Upper lobe of left lung (tissue), 6 donors: ENCODE results near the gene ENG. TPM values are rescaled to one million over a fixed set of nuclear protein-coding genes. Genes with fewer than 3 reads are reported as not detected.

Experiments
- ATAC-seq, 2 donors: fragments of 200-7000 bp; cut with Tn5 transposase; one replicate each; pipeline ENCODE4 v1.9.1; 2022; ENCODE audit warnings: mild to moderate bottlenecking in 2 of 2, moderate library complexity in 2 of 2; ENCODE audit not compliant: low FRiP score in 2 of 2
- DNase-seq, 2 donors: peaks; one replicate each; pipeline ENCODE4 v3.0.0-alpha.2; 2019 to 2020
- H3K27ac ChIP-seq, 4 donors: fragments of 200-600 bp; sonication (generic); one replicate each; pipeline ENCODE4 v1.5.1; 2016 to 2019
- H3K27me3 ChIP-seq, 4 donors: fragments of 200-600 bp; sonication (generic); one replicate each; pipeline ENCODE4 v1.5.1; 2017 to 2019
- H3K36me3 ChIP-seq, 4 donors: fragments of 200-600 bp; sonication (generic); one replicate each; pipeline ENCODE4 v1.5.1; 2016 to 2019
- H3K4me1 ChIP-seq, 4 donors: fragments of 200-600 bp; sonication (generic); one replicate each; pipeline ENCODE4 v1.5.1; 2018 to 2019
- H3K4me3 ChIP-seq, 4 donors: fragments of 200-600 bp; sonication (generic); one replicate each; pipeline ENCODE4 v1.5.1; 2017 to 2019; ENCODE audit warnings: mild to moderate bottlenecking in 2 of 4, moderate library complexity in 1 of 4
- H3K9me3 ChIP-seq, 4 donors: fragments of 200-600 bp; sonication (generic); one replicate each; pipeline ENCODE4 v1.5.1; 2018 to 2019
- EP300 ChIP-seq, 4 donors: sonication (generic); formaldehyde crosslinking; IDR thresholded peaks; one replicate each; pipeline ENCODE4 v1.5.1; 2017; ENCODE audit warnings: antibody characterized with exemption in 4 of 4, control low read depth in 2 of 4
- POLR2A ChIP-seq, 4 donors: fragments of 450-650 bp; IDR thresholded peaks; one replicate each; pipeline ENCODE4 v1.5.1; 2016 to 2017; ENCODE audit warnings: antibody characterized with exemption in 4 of 4, mild to moderate bottlenecking in 2 of 4
- POLR2AphosphoS5 ChIP-seq, 2 donors: sonication (generic); formaldehyde crosslinking; IDR thresholded peaks; one replicate each; pipeline ENCODE4 v1.5.1; 2017; ENCODE audit warnings: antibody characterized with exemption in 2 of 2
- WGBS, 2 donors: methylation state at CpG; one replicate each; pipeline ENCODE4 v1.1.5; 2017 to 2018; 5-methylcytosine and 5-hydroxymethylcytosine counted together
- total RNA-seq, 6 donors: library from RNA; depleted of rRNA in 4 of 6; stranded (reverse); fragments of >200 nt in 4 of 6; gene quantifications; one replicate each; pipeline versions ENCODE4 v1.1.0 to v1.2.1, GENCODE V29; 2016 to 2021
- TF ChIP-seq, protein P1 (sequence below), 6 experiments: fragments of 450-650 bp in 4 of 6; fragments of 200-600 bp in 2 of 6; sonication (generic) in 2 of 6; IDR thresholded peaks; one replicate each; pipeline ENCODE4 v1.5.1; 2016 to 2019; ENCODE audit warnings: antibody characterized with exemption in 6 of 6
- donor health status: DM: no; HTN: no; CAD: no; lungs with moderate emphysema.
- donor health status: DM: no; HTN: yes; CAD: no; lungs with severe emphysema.

Gene ENG
- total RNA-seq, 6 donors from 2014 or later, result 45.7 to 378 (median 178) TPM

GRCh38 chr9:127862075-127863011 is 7.9 kb upstream of the ENG start:
- no peak overlapping the region for H3K4me3 ChIP-seq

DNA sequence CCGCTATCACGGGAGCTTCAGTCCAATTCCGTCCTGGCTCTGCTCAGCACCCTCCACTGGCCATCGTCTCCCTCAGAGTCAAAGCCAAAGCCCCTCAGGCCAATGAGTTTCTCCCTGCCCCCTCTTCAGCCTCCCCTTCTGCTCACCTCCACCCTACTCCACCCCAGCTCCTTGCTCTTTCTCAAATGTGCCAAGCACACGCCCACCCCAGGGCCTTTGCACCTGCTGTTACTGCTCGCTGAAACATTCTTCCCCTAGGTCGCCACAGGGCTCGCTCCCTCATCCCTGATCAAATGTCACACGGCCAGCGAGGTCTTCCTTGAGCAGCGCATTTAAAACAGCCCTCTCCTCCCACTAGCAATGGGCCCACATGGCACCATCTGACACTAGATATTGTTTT is 6.3 kb upstream of the ENG start:
- no peak for TF ChIP-seq POLR2A (IDR thresholded peaks at IDR 0.05)
- no peak for TF ChIP-seq EP300 (IDR thresholded peaks at IDR 0.05)
- TF ChIP-seq POLR2AphosphoS5 (IDR thresholded peaks at IDR 0.05), result no peak
- TF ChIP-seq, protein P1, sequence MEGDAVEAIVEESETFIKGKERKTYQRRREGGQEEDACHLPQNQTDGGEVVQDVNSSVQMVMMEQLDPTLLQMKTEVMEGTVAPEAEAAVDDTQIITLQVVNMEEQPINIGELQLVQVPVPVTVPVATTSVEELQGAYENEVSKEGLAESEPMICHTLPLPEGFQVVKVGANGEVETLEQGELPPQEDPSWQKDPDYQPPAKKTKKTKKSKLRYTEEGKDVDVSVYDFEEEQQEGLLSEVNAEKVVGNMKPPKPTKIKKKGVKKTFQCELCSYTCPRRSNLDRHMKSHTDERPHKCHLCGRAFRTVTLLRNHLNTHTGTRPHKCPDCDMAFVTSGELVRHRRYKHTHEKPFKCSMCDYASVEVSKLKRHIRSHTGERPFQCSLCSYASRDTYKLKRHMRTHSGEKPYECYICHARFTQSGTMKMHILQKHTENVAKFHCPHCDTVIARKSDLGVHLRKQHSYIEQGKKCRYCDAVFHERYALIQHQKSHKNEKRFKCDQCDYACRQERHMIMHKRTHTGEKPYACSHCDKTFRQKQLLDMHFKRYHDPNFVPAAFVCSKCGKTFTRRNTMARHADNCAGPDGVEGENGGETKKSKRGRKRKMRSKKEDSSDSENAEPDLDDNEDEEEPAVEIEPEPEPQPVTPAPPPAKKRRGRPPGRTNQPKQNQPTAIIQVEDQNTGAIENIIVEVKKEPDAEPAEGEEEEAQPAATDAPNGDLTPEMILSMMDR (IDR thresholded peaks at IDR 0.05), result no peak
- H3K4me3 ChIP-seq, result no peak overlapping the region
- DNase-seq (no peak), ATAC-seq (no peak)
- peak overlapping the region; percentile 5 to 91 (median 78) for H3K27ac ChIP-seq
- no peaks in the 10 kb centered on the region for H3K27me3 ChIP-seq
- WGBS, 2 donors, result 94 to 98% methylated on average over 11 of the region's 11 CpGs
- no peaks in the 10 kb centered on the region for H3K36me3 ChIP-seq
- peaks cover 66 to 82% (median 71%) of the 10 kb centered on the region in 4 donors for H3K4me1 ChIP-seq
- H3K9me3 ChIP-seq, result no peaks in the 10 kb centered on the region

More at GRCh38 chr9:127862075-127863011, 7.9 kb upstream of the ENG start:
- DNase-seq (peak; percentile 86 to 93), ATAC-seq (peak; percentile 83 to 89)
- H3K9me3 ChIP-seq, result no peaks in the 10 kb centered on the region
- peaks cover 56 to 74% (median 66%) of the 10 kb centered on the region in 4 donors for H3K4me1 ChIP-seq
- peaks cover 0 to 1% (median under 1%) of the 10 kb centered on the region in 4 donors for H3K36me3 ChIP-seq
- WGBS, 2 donors, result 14 to 41% methylated on average over 16 to 29 of the region's 29 CpGs
- no peaks in the 10 kb centered on the region for H3K27me3 ChIP-seq
- peak overlapping the region; percentile 75 to 91 (median 84) for H3K27ac ChIP-seq
- TF ChIP-seq, protein P1 (IDR thresholded peaks at IDR 0.05), result peak in 1 of 6 experiments; percentile 6
- TF ChIP-seq POLR2A (IDR thresholded peaks at IDR 0.05) (peak in 1 of 4 donors; percentile 50), EP300 (IDR thresholded peaks at IDR 0.05) (peak in 2 of 4 donors; percentile 44 to 51), POLR2AphosphoS5 (IDR thresholded peaks at IDR 0.05) (peak; percentile 84 to 87)

DNA sequence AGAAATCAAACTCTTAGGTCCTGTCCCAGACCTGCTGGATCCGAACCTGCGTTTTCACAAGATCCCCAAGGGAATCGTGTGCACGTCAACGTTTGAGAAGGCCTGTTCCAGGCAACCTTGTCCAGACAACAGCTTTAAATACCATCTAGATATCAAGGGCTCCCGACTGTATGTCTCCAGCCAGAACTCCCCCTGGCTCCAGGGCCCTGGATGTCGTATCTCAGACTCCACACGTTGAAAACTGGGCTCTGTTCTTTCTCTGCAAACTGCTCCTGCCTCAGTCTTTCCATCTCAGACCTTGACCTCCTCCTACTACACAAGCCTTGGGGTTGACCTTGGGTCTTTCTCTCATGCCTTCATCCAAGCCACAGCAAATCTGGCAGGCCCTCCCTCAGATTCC is 5.8 kb upstream of the ENG start:
- Histone ChIP-seq H3K4me3 (no peak overlapping the region), H3K27ac (peak overlapping the region in 3 of 4 donors; percentile 5 to 91 (median 75)), H3K27me3 (no peaks in the 10 kb centered on the region), H3K4me1 (peaks cover 70 to 83% (median 73%) of the 10 kb centered on the region in 4 donors), H3K36me3 (no peaks in the 10 kb centered on the region), H3K9me3 (no peaks in the 10 kb centered on the region)
- TF ChIP-seq EP300 (IDR thresholded peaks at IDR 0.05) (no peak), POLR2A (IDR thresholded peaks at IDR 0.05) (no peak), POLR2AphosphoS5 (IDR thresholded peaks at IDR 0.05) (no peak)
- TF ChIP-seq, protein P1 (IDR thresholded peaks at IDR 0.05), result no peak
- DNase-seq (no peak), ATAC-seq (no peak)
- WGBS, 2 donors, result 73 to 88% methylated on average over 8 of the region's 8 CpGs

DNA sequence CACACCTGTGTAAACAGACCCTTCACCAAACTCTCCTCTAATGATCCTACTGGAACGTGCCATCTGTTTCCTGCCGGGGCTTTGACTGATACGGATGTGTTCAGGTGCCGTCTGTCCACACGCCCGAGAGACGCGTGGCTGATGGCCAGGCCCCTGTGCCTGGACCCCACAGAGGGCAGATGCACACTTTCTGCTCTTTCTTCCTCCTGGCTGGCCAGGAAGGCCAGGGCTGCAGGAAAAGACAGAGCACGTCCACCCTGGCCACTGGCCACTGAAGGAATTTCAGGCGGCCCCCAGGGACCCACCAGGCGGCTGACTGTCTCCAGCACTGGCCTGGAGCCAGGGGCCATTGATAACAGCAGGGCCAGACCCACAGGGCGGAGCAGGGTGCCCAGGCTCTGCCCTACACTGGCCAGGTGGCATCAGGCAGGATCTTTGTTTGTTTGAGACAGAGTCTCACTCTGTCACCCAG is 3.6 kb upstream of the ENG start:
- ATAC-seq (no peak), DNase-seq (peak in 1 of 2 donors; percentile 62)
- Histone ChIP-seq H3K4me1 (peaks cover 73 to 86% (median 74%) of the 10 kb centered on the region in 4 donors), H3K9me3 (no peaks in the 10 kb centered on the region), H3K27me3 (no peaks in the 10 kb centered on the region), H3K27ac (peak overlapping the region; percentile 9 to 91 (median 78)), H3K4me3 (no peak overlapping the region), H3K36me3 (peaks cover 0 to 3% (median 0%) of the 10 kb centered on the region in 4 donors)
- WGBS, 2 donors, result 35 to 53% methylated on average over 8 to 12 of the region's 12 CpGs
- TF ChIP-seq POLR2A (IDR thresholded peaks at IDR 0.05), result no peak
- TF ChIP-seq, protein P1 (IDR thresholded peaks at IDR 0.05), result no peak
- no peak for TF ChIP-seq EP300 (IDR thresholded peaks at IDR 0.05)
- no peak for TF ChIP-seq POLR2AphosphoS5 (IDR thresholded peaks at IDR 0.05)
